DND-41 (cell line): ENCODE data around the gene RTN4IP1.
A peak's percentile ranks its signal among the peaks of the same experiment; 100 is the strongest.
"Not testable (repeated sequence)": the region's sequence is repeated elsewhere in the genome, so short reads cannot be mapped to it uniquely, and the experiment has no call there.

Experiments
- ATAC-seq: fragments of 200-7000 bp; cut with Tn5 transposase; 3 replicates; pipeline ENCODE4 v1.9.1; 2021; ENCODE audit warnings: low read depth; ENCODE audit not compliant: insufficient read depth
- DNase-seq: peaks from one replicate; pipeline ENCODE4 v3.0.0-alpha.2; 2020
- H2AFZ ChIP-seq: 2 replicates; pipeline ENCODE4 v1.6.0; 2012; ENCODE audit warnings: low read depth, low read length
- H3K27ac ChIP-seq: 2 replicates; pipeline ENCODE4 v1.5.1; 2012; ENCODE audit warnings: low read length, inconsistent platforms
- H3K27me3 ChIP-seq: fragments of 200-600 bp; sonication (generic); 2 replicates; pipeline ENCODE4 v1.6.0; 2012; ENCODE audit warnings: low read length, mild to moderate bottlenecking, inconsistent platforms; ENCODE audit not compliant: insufficient read depth, poor library complexity
- H3K36me3 ChIP-seq: 2 replicates; pipeline ENCODE4 v1.5.1; 2012; ENCODE audit warnings: low read length, inconsistent platforms; ENCODE audit not compliant: insufficient read depth
- H3K4me1 ChIP-seq: 2 replicates; pipeline ENCODE4 v1.5.1; 2012; ENCODE audit warnings: mild to moderate bottlenecking, low read length; ENCODE audit not compliant: insufficient read depth
- H3K4me2 ChIP-seq: 2 replicates; pipeline ENCODE4 v1.6.0; 2012; ENCODE audit warnings: mild to moderate bottlenecking, moderate library complexity, low read length, inconsistent platforms; ENCODE audit not compliant: insufficient read depth
- H3K4me3 ChIP-seq, 2 experiments: fragments of 200-600 bp in 1 of 2; shearing (Covaris generic) in 1 of 2; 2 replicates each; pipeline ENCODE4 v1.5.1; 2012 to 2016; ENCODE audit warnings: inconsistent platforms in 2 of 2, low read length in 2 of 2, mild to moderate bottlenecking in 2 of 2, low read depth in 1 of 2, moderate library complexity in 1 of 2
- H3K79me2 ChIP-seq: 2 replicates; pipeline ENCODE4 v1.6.0; 2012; ENCODE audit warnings: low read length, inconsistent platforms; ENCODE audit not compliant: insufficient read depth
- H3K9ac ChIP-seq: 2 replicates; pipeline ENCODE4 v1.6.0; 2012; ENCODE audit warnings: low read depth, mild to moderate bottlenecking, inconsistent platforms, low read length, moderate library complexity
- H3K9me3 ChIP-seq: 2 replicates; pipeline ENCODE4 v1.5.1; 2012; ENCODE audit warnings: low read length, moderate library complexity, mild to moderate bottlenecking, inconsistent platforms; ENCODE audit not compliant: insufficient read depth, severe bottlenecking
- H4K20me1 ChIP-seq: 2 replicates; pipeline ENCODE4 v1.6.0; 2012; ENCODE audit warnings: low read length; ENCODE audit not compliant: insufficient read depth
- EZH2 ChIP-seq: IDR thresholded peaks from 3 replicates; pipeline ENCODE4 v1.6.1; 2012; ENCODE audit warnings: borderline replicate concordance, low read depth, mild to moderate bottlenecking, moderate library complexity, low read length, inconsistent platforms; ENCODE audit not compliant: severe bottlenecking
- TF ChIP-seq, protein P1 (sequence below): IDR thresholded peaks from 2 replicates; pipeline ENCODE4 v1.5.1; 2012; ENCODE audit warnings: borderline replicate concordance, low read length, moderate library complexity, mild to moderate bottlenecking; ENCODE audit not compliant: poor library complexity, severe bottlenecking; ENCODE audit errors: extremely low read depth

RTN4IP1 gene

DNA sequence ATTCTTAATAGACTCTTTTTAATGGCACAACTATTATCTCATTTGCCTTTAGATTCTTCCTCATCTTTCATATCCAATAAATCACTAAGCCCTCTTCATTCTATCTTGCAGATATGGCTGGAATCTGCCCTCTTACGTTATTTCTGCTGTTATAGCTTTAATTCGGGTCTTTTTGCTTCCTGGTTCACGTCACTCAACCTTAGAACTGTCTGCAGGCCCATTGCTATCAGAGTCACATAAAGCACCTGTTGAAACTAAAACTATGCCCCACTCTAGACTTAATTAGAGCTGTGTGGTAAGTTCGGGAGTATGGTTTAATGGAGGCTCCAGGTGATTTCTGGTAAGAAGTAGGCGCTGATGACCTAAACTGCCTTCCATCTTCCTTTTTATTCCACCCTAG, 1.1 kb upstream of the RTN4IP1 start:
- H4K20me1 ChIP-seq: peaks cover 18% of the 10 kb centered on the region; the same call in 1 of the 2 replicates
- peak overlapping the region; percentile 65 for H3K9ac ChIP-seq
- H2AFZ ChIP-seq: peak overlapping the region; percentile 83
- H3K4me1 ChIP-seq: peaks cover 35% of the 10 kb centered on the region
- TF ChIP-seq, protein P1, sequence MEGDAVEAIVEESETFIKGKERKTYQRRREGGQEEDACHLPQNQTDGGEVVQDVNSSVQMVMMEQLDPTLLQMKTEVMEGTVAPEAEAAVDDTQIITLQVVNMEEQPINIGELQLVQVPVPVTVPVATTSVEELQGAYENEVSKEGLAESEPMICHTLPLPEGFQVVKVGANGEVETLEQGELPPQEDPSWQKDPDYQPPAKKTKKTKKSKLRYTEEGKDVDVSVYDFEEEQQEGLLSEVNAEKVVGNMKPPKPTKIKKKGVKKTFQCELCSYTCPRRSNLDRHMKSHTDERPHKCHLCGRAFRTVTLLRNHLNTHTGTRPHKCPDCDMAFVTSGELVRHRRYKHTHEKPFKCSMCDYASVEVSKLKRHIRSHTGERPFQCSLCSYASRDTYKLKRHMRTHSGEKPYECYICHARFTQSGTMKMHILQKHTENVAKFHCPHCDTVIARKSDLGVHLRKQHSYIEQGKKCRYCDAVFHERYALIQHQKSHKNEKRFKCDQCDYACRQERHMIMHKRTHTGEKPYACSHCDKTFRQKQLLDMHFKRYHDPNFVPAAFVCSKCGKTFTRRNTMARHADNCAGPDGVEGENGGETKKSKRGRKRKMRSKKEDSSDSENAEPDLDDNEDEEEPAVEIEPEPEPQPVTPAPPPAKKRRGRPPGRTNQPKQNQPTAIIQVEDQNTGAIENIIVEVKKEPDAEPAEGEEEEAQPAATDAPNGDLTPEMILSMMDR: no peak
- no peak for TF ChIP-seq EZH2
- peak overlapping the region; percentile 79; the same call in 1 of the 2 replicates for H3K27ac ChIP-seq
- DNase-seq: no peak
- H3K4me2 ChIP-seq: peak overlapping the region; percentile 96
- no peaks in the 10 kb centered on the region for H3K36me3 ChIP-seq
- H3K27me3 ChIP-seq: no peaks in the 10 kb centered on the region
- H3K79me2 ChIP-seq: peaks cover 72% of the 10 kb centered on the region
- no peak for ATAC-seq
- no peaks in the 10 kb centered on the region for H3K9me3 ChIP-seq
- H3K4me3 ChIP-seq: peak overlapping the region; percentile 57 to 68

DNA sequence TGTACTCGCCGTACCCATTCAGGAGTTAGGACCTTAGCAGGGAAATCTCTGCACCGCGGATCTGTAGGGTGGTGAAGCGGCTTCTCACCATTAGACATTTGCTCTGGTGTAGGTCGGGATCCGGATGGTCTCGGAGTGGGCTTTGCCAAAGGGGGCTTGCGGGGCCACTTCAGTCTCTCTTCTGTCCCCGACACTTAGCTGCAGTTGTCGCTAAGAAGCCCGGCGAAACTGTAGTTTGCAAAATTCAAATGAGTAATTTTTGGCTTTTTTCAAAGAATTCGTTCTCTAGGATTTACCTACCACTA, 513 bp upstream of the RTN4IP1 start:
- Histone ChIP-seq H3K9ac (peak overlapping the region; percentile 65), H3K4me1 (peaks cover 35% of the 10 kb centered on the region), H3K4me3 (peak overlapping the region; percentile 57 to 68), H2AFZ (peak overlapping the region; percentile 83), H3K9me3 (no peaks in the 10 kb centered on the region), H3K27ac (peak overlapping the region; percentile 79), H3K36me3 (no peaks in the 10 kb centered on the region), H4K20me1 (peaks cover 15% of the 10 kb centered on the region; the same call in 1 of the 2 replicates), H3K4me2 (peak overlapping the region; percentile 96), H3K27me3 (no peaks in the 10 kb centered on the region), H3K79me2 (peaks cover 66% of the 10 kb centered on the region)
- no peak for TF ChIP-seq EZH2
- TF ChIP-seq, protein P1: no peak
- DNase-seq: no peak
- no peak; the same call in 2 of the 3 replicates for ATAC-seq

DNA sequence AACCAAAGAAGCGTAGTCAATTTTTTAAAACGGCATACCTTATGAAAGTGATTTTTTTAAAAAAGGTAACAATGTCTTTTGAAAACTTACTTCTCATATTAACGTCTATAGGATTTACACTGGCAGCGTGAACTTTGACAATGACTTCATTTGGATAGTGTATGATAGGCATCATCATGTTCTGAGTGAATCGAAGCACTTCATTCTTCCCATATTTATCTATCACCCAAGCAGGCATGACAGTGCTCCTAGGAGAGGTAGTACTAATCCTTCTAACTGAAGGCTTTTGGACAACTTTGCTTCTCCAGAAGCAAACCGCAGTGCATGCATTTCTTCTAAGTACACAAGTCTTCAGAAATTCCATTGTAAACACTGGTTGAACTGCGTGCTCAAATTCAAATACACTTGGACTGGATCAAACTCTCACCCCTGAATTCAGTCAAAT, 618 bp downstream of the RTN4IP1 start:
- DNase-seq: peak; percentile 11
- TF ChIP-seq, protein P1: no peak
- no peak for TF ChIP-seq EZH2
- no peaks in the 10 kb centered on the region for H3K36me3 ChIP-seq
- peak overlapping the region; percentile 91 for H2AFZ ChIP-seq
- no peaks in the 10 kb centered on the region for H3K9me3 ChIP-seq
- peaks cover 35% of the 10 kb centered on the region for H3K4me1 ChIP-seq
- peaks cover 5% of the 10 kb centered on the region; the same call in 1 of the 2 replicates for H4K20me1 ChIP-seq
- H3K79me2 ChIP-seq: peaks cover 55% of the 10 kb centered on the region
- H3K27me3 ChIP-seq: no peaks in the 10 kb centered on the region
- H3K9ac ChIP-seq: peak overlapping the region; percentile 65
- peak overlapping the region; percentile 96 for H3K4me2 ChIP-seq
- peak overlapping the region; percentile 57 to 68 for H3K4me3 ChIP-seq
- H3K27ac ChIP-seq: peak overlapping the region; percentile 79
- ATAC-seq: peak; percentile 15

DNA sequence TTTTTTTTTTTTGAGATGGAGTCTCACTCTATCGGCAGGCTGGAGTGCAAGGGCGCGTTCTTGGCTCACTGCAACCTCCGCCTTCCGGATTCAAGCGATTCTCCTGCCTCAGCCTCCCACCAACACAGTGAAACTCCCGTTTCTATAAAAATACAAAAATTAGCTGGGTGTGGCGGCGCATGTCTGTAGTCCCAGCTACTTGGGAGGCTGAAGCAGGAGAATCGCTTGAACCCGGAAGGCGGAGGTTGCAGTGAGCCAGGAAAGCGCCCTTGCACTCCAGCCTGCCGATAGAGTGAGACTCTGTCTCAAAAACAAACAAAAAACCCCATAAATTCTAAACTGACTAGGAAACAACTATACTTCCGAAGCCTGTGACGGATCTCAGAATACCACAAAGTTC, 1.5 kb downstream of the RTN4IP1 start:
- DNase-seq, H3K27ac ChIP-seq, H3K9me3 ChIP-seq, H3K9ac ChIP-seq, H3K4me3 ChIP-seq, H4K20me1 ChIP-seq, H3K27me3 ChIP-seq, ATAC-seq, H2AFZ ChIP-seq, H3K36me3 ChIP-seq: not testable (repeated sequence)
- Histone ChIP-seq H3K4me2 (peak overlapping the region; percentile 96), H3K79me2 (peaks cover 46% of the 10 kb centered on the region), H3K4me1 (peaks cover 35% of the 10 kb centered on the region)
